HepG2 (cell line): ENCODE data around the gene BCL2A1. TPM values are rescaled to one million over a fixed set of nuclear protein-coding genes. Genes with fewer than 3 reads are reported as not detected.

Source experiments
- HHEX ChIP-seq: IDR thresholded peaks from 2 replicates; pipeline ENCODE4 v1.6.1; 2016; ENCODE audit warnings: control low read depth
- NCOR1 ChIP-seq: fragments of 200-600 bp; sonication (generic); IDR thresholded peaks from 2 replicates; pipeline ENCODE4 v1.7.0; 2017; ENCODE audit warnings: antibody characterized with exemption, low read length, borderline replicate concordance
- RELA ChIP-seq: sonication (generic); formaldehyde crosslinking; IDR thresholded peaks from 2 replicates; pipeline ENCODE4 v1.4.0; 2020; ENCODE audit warnings: missing genetic modification reagents
- SATB2 ChIP-seq: sonication (generic); formaldehyde crosslinking; IDR thresholded peaks from 2 replicates; pipeline ENCODE4 v1.5.0; 2020; ENCODE audit warnings: missing genetic modification reagents
- SRSF1 ChIP-seq: fragments of 200-400 bp; formaldehyde crosslinking; optimal IDR thresholded peaks from 2 replicates; pipeline ENCODE3; 2017; ENCODE audit warnings: mild to moderate bottlenecking, low read depth, low read length, moderate library complexity
- ZBTB42 ChIP-seq: sonication (generic); formaldehyde crosslinking; IDR thresholded peaks from 2 replicates; pipeline ENCODE4 v1.5.0; 2020; ENCODE audit warnings: mild to moderate bottlenecking, missing genetic modification reagents
- ZC3H13 ChIP-seq: sonication (generic); formaldehyde crosslinking; IDR thresholded peaks from 2 replicates; pipeline ENCODE4 v1.8.1; 2023; ENCODE audit warnings: mild to moderate bottlenecking, missing genetic modification reagents, moderate library complexity
- ZFP41 ChIP-seq: sonication (generic); formaldehyde crosslinking; IDR thresholded peaks from 2 replicates; pipeline ENCODE4 v1.4.0; 2020; ENCODE audit warnings: mild to moderate bottlenecking, missing genetic modification reagents, borderline replicate concordance
- ZKSCAN8 ChIP-seq: IDR thresholded peaks from 2 replicates; pipeline ENCODE4 v1.6.1; 2016; ENCODE audit warnings: borderline replicate concordance, missing genetic modification reagents, missing compliant biosample characterization
- ZMAT3 ChIP-seq: sonication (generic); formaldehyde crosslinking; conservative IDR thresholded peaks from 2 replicates; pipeline ENCODE4 v1.7.0; 2021; ENCODE audit warnings: missing genetic modification reagents
- ZNF180 ChIP-seq: sonication (generic); formaldehyde crosslinking; IDR thresholded peaks from 2 replicates; pipeline ENCODE4 v1.4.0; 2020; ENCODE audit warnings: low read depth, missing genetic modification reagents, borderline replicate concordance
- ZNF333 ChIP-seq: sonication (generic); formaldehyde crosslinking; IDR thresholded peaks from 2 replicates; pipeline ENCODE4 v1.4.0; 2020; ENCODE audit warnings: mild to moderate bottlenecking, missing genetic modification reagents, borderline replicate concordance
- ZNF382 ChIP-seq: sonication (generic); formaldehyde crosslinking; IDR thresholded peaks from 2 replicates; pipeline ENCODE4 v1.5.0; 2020; ENCODE audit warnings: missing genetic modification reagents, mild to moderate bottlenecking, borderline replicate concordance
- ZNF543 ChIP-seq: sonication (generic); formaldehyde crosslinking; IDR thresholded peaks from 2 replicates; pipeline ENCODE4 v1.4.0; 2020; ENCODE audit warnings: mild to moderate bottlenecking, missing genetic modification reagents
- ZNF644 ChIP-seq: IDR thresholded peaks from 2 replicates; pipeline ENCODE4 v1.6.1; 2016; ENCODE audit warnings: low read depth
- ZNF749 ChIP-seq: sonication (generic); formaldehyde crosslinking; IDR thresholded peaks from 2 replicates; pipeline ENCODE4 v1.8.0; 2022; ENCODE audit warnings: mild to moderate bottlenecking, missing genetic modification reagents, moderate library complexity, borderline replicate concordance
- ZNF83 ChIP-seq: sonication (generic); formaldehyde crosslinking; IDR thresholded peaks from 2 replicates; pipeline ENCODE4 v1.4.0; 2020; ENCODE audit warnings: missing genetic modification reagents, mild to moderate bottlenecking, borderline replicate concordance
- polyA plus RNA-seq, 8 experiments: library from polyadenylated mRNA; depleted of rRNA in 3 of 8; stranded (reverse) in 7 of 8; unstranded in 1 of 8; fragments of >200 nt; fragmentation: Illumina TruSeq in 4 of 8; extraction: Trizol in 4 of 8; gene quantifications; 2 replicates each; pipeline versions ENCODE4 v1.2.1 to v1.2.3, GENCODE V29; 2011 to 2016; ENCODE audit warnings: low read depth in 4 of 8, missing spikeins in 1 of 8, mixed read lengths in 1 of 8; ENCODE audit not compliant: insufficient read depth in 1 of 8
- total RNA-seq, 5 experiments: library from RNA; depleted of rRNA; stranded (reverse); fragments of >200 nt; fragmentation: Illumina TruSeq; extraction: Trizol; gene quantifications; 2 replicates each; pipeline ENCODE4 v1.2.3, GENCODE V29; 2016; ENCODE audit warnings: low read depth in 1 of 5
- TF ChIP-seq, protein P1 (sequence below): sonication (generic); formaldehyde crosslinking; IDR thresholded peaks from 2 replicates; pipeline ENCODE4 v1.5.1; 2020; ENCODE audit warnings: mild to moderate bottlenecking, missing genetic modification reagents
- TF ChIP-seq, protein P2 (sequence below): sonication (generic); formaldehyde crosslinking; IDR thresholded peaks from 2 replicates; pipeline ENCODE4 v1.5.0; 2020; ENCODE audit warnings: mild to moderate bottlenecking, missing genetic modification reagents, moderate library complexity
- TF ChIP-seq, protein P3 (sequence below): sonication (generic); formaldehyde crosslinking; conservative IDR thresholded peaks from 2 replicates; pipeline ENCODE4 v1.8.0; 2022; ENCODE audit warnings: missing genetic modification reagents
- TF ChIP-seq, protein P4 (sequence below): IDR thresholded peaks from 2 replicates; pipeline ENCODE4 v1.6.1; 2018; ENCODE audit warnings: missing genetic modification reagents
- TF ChIP-seq, protein P5 (sequence below): sonication (generic); formaldehyde crosslinking; IDR thresholded peaks from 2 replicates; pipeline ENCODE4 v1.8.1; 2023; ENCODE audit warnings: missing genetic modification reagents, mild to moderate bottlenecking, borderline replicate concordance

BCL2A1 gene
- total and polyA plus RNA-seq, 2 of the 13 experiments (the other 11 are each of a cell fraction or from before 2014, with no cell fraction given) = 0.08 to 0.31 TPM

DNA sequence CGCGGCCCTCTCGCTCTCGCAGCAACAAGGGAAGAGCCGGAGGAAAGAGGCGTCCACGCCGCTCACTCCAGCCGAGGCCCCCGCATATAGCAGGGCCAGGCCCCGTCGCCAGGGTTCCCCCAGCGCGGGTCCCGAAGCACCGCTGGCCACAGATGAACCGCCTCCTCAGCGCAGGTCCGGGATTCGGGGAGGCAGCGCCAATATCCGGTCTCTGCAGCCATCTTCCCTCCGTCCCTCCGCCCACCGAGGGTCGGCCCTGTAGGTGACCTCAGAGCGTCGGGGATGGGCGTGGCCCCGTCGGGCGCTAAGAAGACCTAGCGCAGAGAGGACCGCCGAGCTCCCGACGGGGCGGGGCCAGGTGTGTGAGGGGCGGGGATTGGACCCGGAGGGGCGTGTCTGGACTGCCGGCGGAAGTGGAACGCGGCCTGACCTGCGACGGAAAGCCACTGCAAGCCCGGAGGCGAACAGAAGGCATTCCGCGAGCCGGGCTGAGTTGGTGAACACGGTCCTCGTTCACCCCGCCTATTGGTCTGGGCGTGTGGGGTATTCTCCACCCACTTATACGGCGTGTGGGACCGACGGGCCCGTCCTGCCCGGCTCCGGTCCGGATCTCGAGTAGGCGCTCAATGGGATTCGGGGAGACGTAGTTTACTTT is 47.4 kb downstream of the BCL2A1 start (continued):
- TF ChIP-seq ZBTB42 (CRISPR knock-in tag) (peak; percentile 70; the same call in 1 of the 2 replicates), NCOR1 (no peak), SRSF1 (peak; percentile 75), ZNF749 (peak; percentile 65; the same call in 1 of the 2 replicates), ZNF180 (CRISPR knock-in tag) (no peak), ZNF644 (CRISPR knock-in tag) (no peak), ZFP41 (CRISPR knock-in tag) (no peak), RELA (CRISPR knock-in tag) (no peak), ZNF382 (CRISPR knock-in tag) (no peak), ZNF83 (no peak), ZNF333 (CRISPR knock-in tag) (no peak), ZMAT3 (peak; percentile 68), HHEX (no peak), ZKSCAN8 (CRISPR knock-in tag) (peak; percentile 38; the same call in 1 of the 2 replicates), ZC3H13 (CRISPR knock-in tag) (no peak; the same call in 1 of the 2 replicates), SATB2 (CRISPR knock-in tag) (peak; percentile 73; the same call in 1 of the 2 replicates), ZNF543 (CRISPR knock-in tag) (peak; percentile 75; the same call in 1 of the 2 replicates)
- TF ChIP-seq, protein P1, sequence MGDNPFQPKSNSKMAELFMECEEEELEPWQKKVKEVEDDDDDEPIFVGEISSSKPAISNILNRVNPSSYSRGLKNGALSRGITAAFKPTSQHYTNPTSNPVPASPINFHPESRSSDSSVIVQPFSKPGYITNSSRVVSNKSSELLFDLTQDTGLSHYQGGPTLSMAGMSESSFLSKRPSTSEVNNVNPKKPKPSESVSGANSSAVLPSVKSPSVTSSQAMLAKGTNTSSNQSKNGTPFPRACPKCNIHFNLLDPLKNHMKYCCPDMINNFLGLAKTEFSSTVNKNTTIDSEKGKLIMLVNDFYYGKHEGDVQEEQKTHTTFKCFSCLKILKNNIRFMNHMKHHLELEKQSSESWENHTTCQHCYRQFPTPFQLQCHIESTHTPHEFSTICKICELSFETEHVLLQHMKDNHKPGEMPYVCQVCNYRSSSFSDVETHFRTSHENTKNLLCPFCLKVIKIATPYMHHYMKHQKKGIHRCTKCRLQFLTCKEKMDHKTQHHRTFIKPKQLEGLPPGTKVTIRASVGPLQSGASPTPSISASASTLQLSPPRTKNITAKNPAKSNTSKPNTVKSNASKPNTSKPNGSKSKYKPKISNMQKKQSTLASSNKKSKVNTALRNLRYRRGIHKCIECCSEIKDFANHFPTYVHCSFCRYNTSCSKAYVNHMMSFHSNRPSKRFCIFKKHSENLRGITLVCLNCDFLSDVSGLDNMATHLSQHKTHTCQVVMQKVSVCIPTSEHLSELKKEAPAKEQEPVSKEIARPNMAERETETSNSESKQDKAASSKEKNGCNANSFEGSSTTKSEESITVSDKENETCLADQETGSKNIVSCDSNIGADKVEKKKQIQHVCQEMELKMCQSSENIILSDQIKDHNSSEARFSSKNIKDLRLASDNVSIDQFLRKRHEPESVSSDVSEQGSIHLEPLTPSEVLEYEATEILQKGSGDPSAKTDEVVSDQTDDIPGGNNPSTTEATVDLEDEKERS = no peak
- TF ChIP-seq, protein P2, sequence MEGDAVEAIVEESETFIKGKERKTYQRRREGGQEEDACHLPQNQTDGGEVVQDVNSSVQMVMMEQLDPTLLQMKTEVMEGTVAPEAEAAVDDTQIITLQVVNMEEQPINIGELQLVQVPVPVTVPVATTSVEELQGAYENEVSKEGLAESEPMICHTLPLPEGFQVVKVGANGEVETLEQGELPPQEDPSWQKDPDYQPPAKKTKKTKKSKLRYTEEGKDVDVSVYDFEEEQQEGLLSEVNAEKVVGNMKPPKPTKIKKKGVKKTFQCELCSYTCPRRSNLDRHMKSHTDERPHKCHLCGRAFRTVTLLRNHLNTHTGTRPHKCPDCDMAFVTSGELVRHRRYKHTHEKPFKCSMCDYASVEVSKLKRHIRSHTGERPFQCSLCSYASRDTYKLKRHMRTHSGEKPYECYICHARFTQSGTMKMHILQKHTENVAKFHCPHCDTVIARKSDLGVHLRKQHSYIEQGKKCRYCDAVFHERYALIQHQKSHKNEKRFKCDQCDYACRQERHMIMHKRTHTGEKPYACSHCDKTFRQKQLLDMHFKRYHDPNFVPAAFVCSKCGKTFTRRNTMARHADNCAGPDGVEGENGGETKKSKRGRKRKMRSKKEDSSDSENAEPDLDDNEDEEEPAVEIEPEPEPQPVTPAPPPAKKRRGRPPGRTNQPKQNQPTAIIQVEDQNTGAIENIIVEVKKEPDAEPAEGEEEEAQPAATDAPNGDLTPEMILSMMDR (CRISPR knock-in tag) = peak; percentile 10; the same call in 1 of the 2 replicates
- TF ChIP-seq, protein P3, sequence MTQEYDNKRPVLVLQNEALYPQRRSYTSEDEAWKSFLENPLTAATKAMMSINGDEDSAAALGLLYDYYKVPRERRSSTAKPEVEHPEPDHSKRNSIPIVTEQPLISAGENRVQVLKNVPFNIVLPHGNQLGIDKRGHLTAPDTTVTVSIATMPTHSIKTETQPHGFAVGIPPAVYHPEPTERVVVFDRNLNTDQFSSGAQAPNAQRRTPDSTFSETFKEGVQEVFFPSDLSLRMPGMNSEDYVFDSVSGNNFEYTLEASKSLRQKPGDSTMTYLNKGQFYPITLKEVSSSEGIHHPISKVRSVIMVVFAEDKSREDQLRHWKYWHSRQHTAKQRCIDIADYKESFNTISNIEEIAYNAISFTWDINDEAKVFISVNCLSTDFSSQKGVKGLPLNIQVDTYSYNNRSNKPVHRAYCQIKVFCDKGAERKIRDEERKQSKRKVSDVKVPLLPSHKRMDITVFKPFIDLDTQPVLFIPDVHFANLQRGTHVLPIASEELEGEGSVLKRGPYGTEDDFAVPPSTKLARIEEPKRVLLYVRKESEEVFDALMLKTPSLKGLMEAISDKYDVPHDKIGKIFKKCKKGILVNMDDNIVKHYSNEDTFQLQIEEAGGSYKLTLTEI (CRISPR knock-in tag) = no peak
- TF ChIP-seq, protein P4, sequence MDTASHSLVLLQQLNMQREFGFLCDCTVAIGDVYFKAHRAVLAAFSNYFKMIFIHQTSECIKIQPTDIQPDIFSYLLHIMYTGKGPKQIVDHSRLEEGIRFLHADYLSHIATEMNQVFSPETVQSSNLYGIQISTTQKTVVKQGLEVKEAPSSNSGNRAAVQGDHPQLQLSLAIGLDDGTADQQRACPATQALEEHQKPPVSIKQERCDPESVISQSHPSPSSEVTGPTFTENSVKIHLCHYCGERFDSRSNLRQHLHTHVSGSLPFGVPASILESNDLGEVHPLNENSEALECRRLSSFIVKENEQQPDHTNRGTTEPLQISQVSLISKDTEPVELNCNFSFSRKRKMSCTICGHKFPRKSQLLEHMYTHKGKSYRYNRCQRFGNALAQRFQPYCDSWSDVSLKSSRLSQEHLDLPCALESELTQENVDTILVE (CRISPR knock-in tag) = peak; percentile 28; the same call in 1 of the 2 replicates
- TF ChIP-seq, protein P5, sequence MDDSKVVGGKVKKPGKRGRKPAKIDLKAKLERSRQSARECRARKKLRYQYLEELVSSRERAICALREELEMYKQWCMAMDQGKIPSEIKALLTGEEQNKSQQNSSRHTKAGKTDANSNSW (CRISPR knock-in tag) = no peak
